Measurements from ENCODE around the gene MEX3B. TPM values are rescaled to one million over a fixed set of nuclear protein-coding genes. Genes with fewer than 3 reads are reported as not detected.
A peak's percentile ranks its signal among the peaks of the same experiment; 100 is the strongest.

The MEX3B gene
- total and polyA plus RNA-seq, 9 of the 15 experiments (the other 6 are each of a cell fraction or from before 2014, with no cell fraction given), result 0.94 to 12.8 (median 3.6) TPM

GRCh38 chr15:82018201-82018600 is 27.6 kb downstream of the MEX3B start (continued):
- TF ChIP-seq ZBTB7A (IDR thresholded peaks at IDR 0.05; ENCODE audit: borderline replicate concordance, control insufficient read depth, low read depth, low read length) (peak; percentile 89; the same call in 1 of the 2 replicates), MAFG (tag; conservative IDR thresholded peaks at IDR 0.05) (no peak), RCOR1 (IDR thresholded peaks at IDR 0.05; ENCODE audit: borderline replicate concordance in 1 of 2, low read depth in 2 of 2, low read length in 2 of 2) (peak in 1 of 2 experiments; percentile 63; a peak in 2 of 4 replicates), ZNF24 (IDR thresholded peaks at IDR 0.05) (no peak), MEIS2 (IDR thresholded peaks at IDR 0.05; ENCODE audit: partially characterized antibody) (peak; percentile 36), RAD21 (CRISPR knock-in tag; conservative IDR thresholded peaks at IDR 0.05 in 1 of 2, IDR thresholded peaks at IDR 0.05 in 1 of 2) (peak in 1 of 2 experiments; percentile 28; a peak in 2 of 4 replicates), ZNF592 (IDR thresholded peaks at IDR 0.05) (0 out of 2 replicates have a peak, but pooled peaks have one; percentile 9), UBTF (IDR thresholded peaks at IDR 0.05; ENCODE audit: borderline replicate concordance in 1 of 2, low read depth in 2 of 2, low read length in 2 of 2) (0 out of 4 replicates have a peak, but pooled peaks of 1 of the 2 experiments have one; percentile 39), KDM1A (IDR thresholded peaks at IDR 0.05) (peak; percentile 50 to 51; a peak in 3 of 4 replicates), KLF13 (tag; IDR thresholded peaks at IDR 0.05; ENCODE audit: borderline replicate concordance, low read depth) (no peak), RBM22 (IDR thresholded peaks at IDR 0.05; ENCODE audit: low read depth, low read length, poor library complexity, severe bottlenecking) (no peak)
